Breast epithelium (tissue), 3 donors: ENCODE results near the gene LORICRIN.

Experiments used
- POLR2A ChIP-seq: fragments of 450-650 bp; IDR thresholded peaks from one replicate; pipeline ENCODE4 v1.6.1; 2016; ENCODE audit warnings: antibody characterized with exemption, mild to moderate bottlenecking, moderate library complexity
- TF ChIP-seq, protein P1 (sequence below), 3 donors: fragments of 450-650 bp; IDR thresholded peaks; one replicate each; pipeline ENCODE4 v1.5.1; 2016 to 2017; ENCODE audit warnings: antibody characterized with exemption in 3 of 3, mild to moderate bottlenecking in 3 of 3, moderate library complexity in 3 of 3

DNA sequence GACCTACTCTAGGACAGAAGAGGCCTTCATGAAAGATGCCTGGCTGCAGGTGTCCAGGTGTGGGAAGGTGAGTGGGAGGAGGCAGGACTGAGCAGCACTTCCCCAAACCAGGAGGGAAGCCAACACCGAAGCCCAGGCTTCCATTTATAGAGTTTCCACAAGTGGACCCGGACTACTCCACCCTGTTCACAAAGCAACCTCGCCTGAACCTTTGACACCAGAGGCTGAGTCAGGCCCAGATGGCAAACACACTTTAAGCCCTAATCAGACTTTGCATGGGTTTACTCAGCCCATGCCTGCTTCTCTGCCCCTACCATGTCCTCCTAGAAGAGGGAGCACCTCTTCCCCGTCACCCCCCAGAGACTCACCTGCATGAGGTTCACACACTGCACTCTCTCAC lies 28.1 kb upstream of the LORICRIN start:
- TF ChIP-seq, protein P1, sequence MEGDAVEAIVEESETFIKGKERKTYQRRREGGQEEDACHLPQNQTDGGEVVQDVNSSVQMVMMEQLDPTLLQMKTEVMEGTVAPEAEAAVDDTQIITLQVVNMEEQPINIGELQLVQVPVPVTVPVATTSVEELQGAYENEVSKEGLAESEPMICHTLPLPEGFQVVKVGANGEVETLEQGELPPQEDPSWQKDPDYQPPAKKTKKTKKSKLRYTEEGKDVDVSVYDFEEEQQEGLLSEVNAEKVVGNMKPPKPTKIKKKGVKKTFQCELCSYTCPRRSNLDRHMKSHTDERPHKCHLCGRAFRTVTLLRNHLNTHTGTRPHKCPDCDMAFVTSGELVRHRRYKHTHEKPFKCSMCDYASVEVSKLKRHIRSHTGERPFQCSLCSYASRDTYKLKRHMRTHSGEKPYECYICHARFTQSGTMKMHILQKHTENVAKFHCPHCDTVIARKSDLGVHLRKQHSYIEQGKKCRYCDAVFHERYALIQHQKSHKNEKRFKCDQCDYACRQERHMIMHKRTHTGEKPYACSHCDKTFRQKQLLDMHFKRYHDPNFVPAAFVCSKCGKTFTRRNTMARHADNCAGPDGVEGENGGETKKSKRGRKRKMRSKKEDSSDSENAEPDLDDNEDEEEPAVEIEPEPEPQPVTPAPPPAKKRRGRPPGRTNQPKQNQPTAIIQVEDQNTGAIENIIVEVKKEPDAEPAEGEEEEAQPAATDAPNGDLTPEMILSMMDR (IDR thresholded peaks at IDR 0.05): no peak
- TF ChIP-seq POLR2A: no peak
